Lower lobe of right lung (tissue), 2 donors: ENCODE measurements around the gene FDX1. TPM values are rescaled to one million over a fixed set of nuclear protein-coding genes. Genes with fewer than 3 reads are reported as not detected.

ENCODE experiments used
- ATAC-seq, 2 donors: fragments of 200-7000 bp; cut with Tn5 transposase; one replicate each; pipeline ENCODE4 v1.9.1; 2020 to 2022; ENCODE audit warnings: mild to moderate bottlenecking in 2 of 2, moderate library complexity in 2 of 2
- DNase-seq: peaks from one replicate; pipeline ENCODE4 v3.0.0-alpha.2; 2020
- H3K27ac ChIP-seq: fragments of 200-600 bp; one replicate; pipeline ENCODE4 v1.8.0; 2022
- H3K27me3 ChIP-seq: fragments of 200-600 bp; one replicate; pipeline ENCODE4 v1.8.0; 2022; ENCODE audit warnings: low read depth
- H3K36me3 ChIP-seq: fragments of 200-600 bp; one replicate; pipeline ENCODE4 v1.8.0; 2022; ENCODE audit warnings: mild to moderate bottlenecking
- H3K4me1 ChIP-seq: fragments of 200-600 bp; one replicate; pipeline ENCODE4 v1.8.0; 2022
- H3K4me3 ChIP-seq: fragments of 200-600 bp; one replicate; pipeline ENCODE4 v1.8.0; 2022; ENCODE audit warnings: mild to moderate bottlenecking
- H3K9me3 ChIP-seq: fragments of 200-600 bp; one replicate; pipeline ENCODE4 v1.8.0; 2022
- CTCF ChIP-seq: fragments of 200-600 bp; IDR thresholded peaks from one replicate; pipeline ENCODE4 v1.8.0; 2022; ENCODE audit warnings: antibody characterized with exemption, mild to moderate bottlenecking
- intact Hi-C: fragments of 100-400 bp; cut with DNase I; formaldehyde crosslinking; loops from one replicate; pipeline ENCODE4 v1.11.0; 2022
- total RNA-seq: library from RNA; stranded (reverse); fragmentation: NEBNext Ultra II Directional; extraction: Animal tissue kit (Norgen Biotek cat#: 25700); gene quantifications from one replicate; pipeline ENCODE4 v1.2.1, GENCODE V29; 2021
- donor health status: DM: no; HTN: yes; CAD: no; lungs with severe emphysema.

Gene FDX1
- total RNA-seq, 1 donor from 2014 or later, result 19.5 TPM

GRCh38 chr11:110467556-110467955 lies 37.8 kb downstream of the FDX1 start:
- Histone ChIP-seq H3K4me1 (no peaks in the 10 kb centered on the region), H3K27ac (no peak overlapping the region), H3K4me3 (no peak overlapping the region), H3K36me3 (peaks cover 15% of the 10 kb centered on the region), H3K27me3 (no peaks in the 10 kb centered on the region), H3K9me3 (no peaks in the 10 kb centered on the region)
- DNase-seq (no peak), ATAC-seq (no peak)
- intact Hi-C loops, result no loop called here
- TF ChIP-seq CTCF, result no peak

DNA sequence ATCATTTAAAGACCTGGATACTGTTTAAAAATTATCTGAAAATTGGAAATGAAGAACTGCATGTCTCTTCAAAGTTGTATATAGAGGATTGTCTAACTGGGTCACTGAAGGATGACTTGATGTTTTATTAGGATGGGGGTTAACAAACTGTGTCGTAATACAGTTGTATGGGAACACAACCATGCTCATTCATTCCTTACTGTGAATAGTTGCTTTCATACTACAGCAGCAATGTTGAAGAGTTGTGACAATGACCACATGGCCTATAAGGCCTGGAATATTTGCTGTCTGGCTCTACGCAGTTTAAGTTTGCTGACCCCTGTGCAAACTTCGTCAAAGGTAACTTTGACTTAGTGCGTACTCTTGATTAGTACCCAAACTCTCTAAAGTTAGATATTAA lies 38.4 kb downstream of the FDX1 start:
- DNase-seq (no peak), ATAC-seq (no peak)
- H3K27ac ChIP-seq, result no peak overlapping the region
- no peaks in the 10 kb centered on the region for H3K27me3 ChIP-seq
- intact Hi-C loops, result no loop called here
- peaks cover 15% of the 10 kb centered on the region for H3K36me3 ChIP-seq
- no peaks in the 10 kb centered on the region for H3K4me1 ChIP-seq
- no peak for TF ChIP-seq CTCF
- H3K9me3 ChIP-seq, result no peaks in the 10 kb centered on the region
- H3K4me3 ChIP-seq, result no peak overlapping the region

GRCh38 chr11:110469127-110469526 lies 39.4 kb downstream of the FDX1 start:
- DNase-seq, result no peak
- H3K4me3 ChIP-seq, result no peak overlapping the region
- no peak for TF ChIP-seq CTCF
- intact Hi-C loops, result no loop called here
- H3K4me1 ChIP-seq, result no peaks in the 10 kb centered on the region
- H3K27ac ChIP-seq, result no peak overlapping the region
- peaks cover 10% of the 10 kb centered on the region for H3K36me3 ChIP-seq
- H3K27me3 ChIP-seq, result no peaks in the 10 kb centered on the region
- H3K9me3 ChIP-seq, result no peaks in the 10 kb centered on the region
- no peak for ATAC-seq

DNA sequence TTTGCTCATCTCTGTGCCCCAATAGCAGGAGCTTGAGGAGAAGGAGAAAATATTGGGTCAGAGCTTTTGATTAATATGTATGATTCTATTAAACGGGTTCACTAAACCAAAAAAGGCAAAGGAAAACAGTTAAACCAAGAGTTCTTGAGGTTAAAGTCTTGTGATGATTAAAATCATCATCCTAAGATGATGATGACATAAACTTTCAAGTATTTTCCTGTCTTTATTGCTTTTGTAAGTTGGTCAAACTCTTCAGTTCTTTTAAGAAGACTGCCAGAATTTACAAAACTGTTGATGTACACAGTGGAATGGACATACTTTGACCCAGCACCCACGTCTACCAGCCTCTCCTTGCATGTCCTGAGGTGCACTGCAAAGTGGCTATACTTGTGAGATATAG lies 41.0 kb downstream of the FDX1 start:
- no peaks in the 10 kb centered on the region for H3K9me3 ChIP-seq
- intact Hi-C loops, result no loop called here
- H3K4me1 ChIP-seq, result no peaks in the 10 kb centered on the region
- H3K27ac ChIP-seq, result no peak overlapping the region
- ATAC-seq (no peak), DNase-seq (no peak)
- no peaks in the 10 kb centered on the region for H3K27me3 ChIP-seq
- no peak overlapping the region for H3K4me3 ChIP-seq
- no peak for TF ChIP-seq CTCF
- H3K36me3 ChIP-seq, result no peaks in the 10 kb centered on the region

- no peaks in the 10 kb centered on the region for H3K36me3 ChIP-seq
- no peak for DNase-seq
- H3K4me3 ChIP-seq, result no peak overlapping the region
- intact Hi-C loops, result no loop called here
- H3K27me3 ChIP-seq, result no peaks in the 10 kb centered on the region
- H3K27ac ChIP-seq, result no peak overlapping the region
- H3K4me1 ChIP-seq, result no peaks in the 10 kb centered on the region
- H3K9me3 ChIP-seq, result no peaks in the 10 kb centered on the region
- ATAC-seq, result no peak
- TF ChIP-seq CTCF, result no peak
Measured at GRCh38 chr11:110471371-110471770, 41.6 kb downstream of the FDX1 start.

GRCh38 chr11:110472858-110473257 lies 43.1 kb downstream of the FDX1 start:
- TF ChIP-seq CTCF, result no peak
- H3K36me3 ChIP-seq, result no peaks in the 10 kb centered on the region
- H3K4me1 ChIP-seq, result no peaks in the 10 kb centered on the region
- no peak overlapping the region for H3K4me3 ChIP-seq
- no peak overlapping the region for H3K27ac ChIP-seq
- ATAC-seq (no peak), DNase-seq (no peak)
- intact Hi-C loops, result no loop called here
- no peaks in the 10 kb centered on the region for H3K27me3 ChIP-seq
- no peaks in the 10 kb centered on the region for H3K9me3 ChIP-seq
